HG02798 (cell line): Measurements from ENCODE around the gene FOXK1.
A peak's percentile ranks its signal among the peaks of the same experiment; 100 is the strongest.

Source experiments
- ATAC-seq: cut with Tn5 transposase; IDR thresholded peaks from one replicate; pipeline ENCODE4 v1.9.1; 2021; ENCODE audit warnings: mild to moderate bottlenecking; ENCODE audit not compliant: unreplicated experiment, poor library complexity

The FOXK1 gene

DNA sequence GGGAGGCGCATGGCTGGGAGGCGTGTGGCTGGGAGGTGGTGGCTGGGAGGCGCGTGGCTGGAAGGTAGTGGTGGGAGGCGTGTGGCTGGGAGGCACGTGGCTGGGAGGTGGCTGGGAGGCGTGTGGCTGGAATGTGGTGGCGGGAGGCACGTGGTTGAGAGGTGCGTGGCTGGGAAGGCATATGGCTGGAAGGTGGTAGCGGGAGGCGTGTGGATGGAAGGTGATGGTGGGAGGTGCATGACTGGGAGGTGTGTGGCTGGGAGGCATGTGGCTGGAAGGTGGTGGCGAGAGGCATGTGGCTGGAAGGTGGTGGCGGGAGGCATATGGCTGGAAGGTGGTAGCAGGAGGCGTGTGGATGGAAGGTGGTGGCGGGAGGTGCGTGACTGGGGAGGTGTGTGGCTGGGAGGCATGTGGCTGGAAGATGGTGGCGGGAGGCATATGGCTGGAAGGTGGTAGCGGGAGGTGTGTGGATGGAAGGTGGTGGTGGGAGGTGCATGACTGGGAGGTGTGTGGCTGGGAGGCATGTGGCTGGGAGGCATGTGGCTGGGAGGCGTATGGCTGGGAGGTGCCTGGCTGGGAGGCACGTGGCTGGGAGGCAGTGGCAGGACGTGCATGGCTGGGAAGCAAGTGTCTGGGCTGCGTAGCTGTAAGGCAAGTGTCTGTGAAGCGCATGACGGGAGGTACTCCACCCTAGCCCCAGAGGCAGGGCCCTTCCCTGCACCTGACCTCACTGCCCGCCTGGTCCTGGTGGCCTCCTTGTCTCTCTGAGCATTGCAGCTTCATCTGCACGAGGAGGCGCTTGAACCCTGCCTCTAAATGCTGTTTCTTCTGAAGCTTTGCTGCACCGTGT is 35.1 kb downstream of the FOXK1 start:
- ATAC-seq, result no peak

DNA sequence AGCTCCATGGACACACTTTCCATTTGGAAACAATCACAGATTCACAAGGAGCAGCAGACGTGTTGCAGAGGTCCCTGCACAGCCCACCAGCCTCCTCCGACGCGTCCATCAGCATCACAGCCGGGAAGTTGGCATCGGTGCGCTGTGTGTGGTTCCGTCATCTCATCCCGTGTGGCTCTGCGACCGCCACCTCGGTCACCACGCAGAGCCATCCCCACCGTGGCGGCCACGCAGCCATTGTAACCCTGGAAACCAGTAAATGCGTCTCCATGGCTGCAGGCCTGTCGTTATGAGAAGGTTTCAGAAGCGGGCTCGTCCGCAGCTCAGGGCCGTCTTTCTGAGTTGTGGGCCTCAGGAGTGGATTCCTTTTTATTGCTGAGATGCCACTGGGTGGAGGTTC is 36.0 kb downstream of the FOXK1 start:
- ATAC-seq, result no peak

DNA sequence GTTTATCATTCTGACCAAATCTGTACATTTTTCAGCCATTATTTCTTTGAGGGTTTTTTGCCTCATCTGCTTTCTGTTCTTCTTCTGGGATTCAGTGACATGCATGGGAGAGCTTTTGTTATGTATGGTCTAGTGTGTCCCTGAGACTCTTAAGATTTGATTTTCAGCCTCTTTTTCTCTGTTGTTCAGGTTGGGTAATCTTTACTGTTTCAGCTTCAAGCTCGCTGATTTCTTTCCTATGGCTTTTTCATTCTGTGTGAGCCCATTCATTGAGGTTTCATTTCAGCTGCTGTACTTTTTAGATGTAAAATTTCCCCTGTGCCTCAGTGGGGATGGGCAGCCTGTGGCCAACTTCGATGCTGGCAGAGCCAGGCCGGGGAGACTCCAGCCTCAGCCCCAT is 38.1 kb downstream of the FOXK1 start:
- no peak for ATAC-seq

DNA sequence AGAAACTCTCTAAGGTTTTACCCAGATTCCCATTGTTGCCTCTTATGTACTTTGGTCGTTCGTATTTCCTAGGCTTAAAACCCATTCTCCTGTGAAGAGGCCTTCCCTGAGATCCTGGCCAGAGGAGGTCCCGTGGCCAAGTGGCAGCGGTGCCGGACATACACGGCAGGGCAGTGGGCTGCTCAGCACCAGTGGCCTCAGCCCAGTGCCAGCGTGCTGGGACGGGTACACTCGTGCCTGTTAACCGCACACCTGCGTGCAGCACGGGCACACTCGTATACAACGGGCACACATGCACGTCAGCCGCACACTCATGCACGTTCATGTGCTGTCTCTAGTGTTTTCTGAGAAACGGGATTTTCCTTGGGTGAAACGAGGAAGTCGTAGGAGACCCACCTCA is 40.2 kb downstream of the FOXK1 start:
- ATAC-seq, result no peak

DNA sequence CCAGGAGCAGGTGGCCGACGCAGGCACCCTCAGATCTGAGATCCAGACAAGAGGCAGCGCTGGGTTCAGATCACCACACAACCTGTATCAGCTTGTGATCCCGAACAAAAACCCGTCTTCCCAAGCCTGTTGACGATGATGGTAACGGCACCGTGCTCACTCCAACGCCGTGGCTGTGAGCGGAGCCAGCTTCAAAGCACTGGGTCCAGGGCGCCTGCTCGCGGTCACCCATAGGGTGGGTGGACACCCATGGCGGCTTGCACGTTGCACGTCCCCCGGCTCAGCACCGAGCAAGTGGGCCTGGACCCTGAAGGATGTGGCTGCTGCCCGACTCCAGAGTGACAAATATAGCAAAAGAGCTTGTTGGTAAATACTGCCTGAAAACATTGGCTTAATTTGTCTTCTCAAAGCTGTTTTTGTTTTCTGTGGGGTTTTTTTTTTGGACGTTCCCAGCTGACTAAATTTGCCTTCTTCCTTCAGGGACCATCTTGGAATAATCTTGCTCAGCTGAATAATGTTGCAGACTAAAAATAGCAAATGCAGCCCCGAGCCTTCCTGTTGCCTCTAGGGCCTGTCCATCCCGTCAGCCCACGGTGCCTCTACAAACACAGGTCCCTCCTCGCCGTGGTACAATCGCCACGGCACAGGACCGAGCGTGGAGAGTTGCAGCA is 41.0 kb downstream of the FOXK1 start:
- ATAC-seq, result no peak

DNA sequence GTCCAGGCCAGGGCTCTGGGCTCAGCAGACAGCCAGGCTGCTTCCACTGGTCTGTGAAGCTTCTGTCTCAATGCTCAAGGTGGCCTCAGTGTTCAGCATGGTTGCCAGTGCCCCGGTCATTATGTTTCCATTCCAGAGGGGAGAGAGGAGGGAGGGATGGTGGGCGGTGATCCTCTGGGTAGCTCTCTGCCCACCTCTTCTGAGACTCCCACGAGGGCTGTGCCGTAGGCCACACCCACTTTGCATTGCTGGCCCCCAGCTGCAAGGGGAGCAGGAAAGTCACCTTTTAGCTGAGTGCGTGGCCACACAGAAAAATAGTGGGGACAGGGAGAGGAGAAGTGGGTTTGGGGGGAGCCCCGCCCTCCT is 42.5 kb downstream of the FOXK1 start:
- ATAC-seq, result no peak

DNA sequence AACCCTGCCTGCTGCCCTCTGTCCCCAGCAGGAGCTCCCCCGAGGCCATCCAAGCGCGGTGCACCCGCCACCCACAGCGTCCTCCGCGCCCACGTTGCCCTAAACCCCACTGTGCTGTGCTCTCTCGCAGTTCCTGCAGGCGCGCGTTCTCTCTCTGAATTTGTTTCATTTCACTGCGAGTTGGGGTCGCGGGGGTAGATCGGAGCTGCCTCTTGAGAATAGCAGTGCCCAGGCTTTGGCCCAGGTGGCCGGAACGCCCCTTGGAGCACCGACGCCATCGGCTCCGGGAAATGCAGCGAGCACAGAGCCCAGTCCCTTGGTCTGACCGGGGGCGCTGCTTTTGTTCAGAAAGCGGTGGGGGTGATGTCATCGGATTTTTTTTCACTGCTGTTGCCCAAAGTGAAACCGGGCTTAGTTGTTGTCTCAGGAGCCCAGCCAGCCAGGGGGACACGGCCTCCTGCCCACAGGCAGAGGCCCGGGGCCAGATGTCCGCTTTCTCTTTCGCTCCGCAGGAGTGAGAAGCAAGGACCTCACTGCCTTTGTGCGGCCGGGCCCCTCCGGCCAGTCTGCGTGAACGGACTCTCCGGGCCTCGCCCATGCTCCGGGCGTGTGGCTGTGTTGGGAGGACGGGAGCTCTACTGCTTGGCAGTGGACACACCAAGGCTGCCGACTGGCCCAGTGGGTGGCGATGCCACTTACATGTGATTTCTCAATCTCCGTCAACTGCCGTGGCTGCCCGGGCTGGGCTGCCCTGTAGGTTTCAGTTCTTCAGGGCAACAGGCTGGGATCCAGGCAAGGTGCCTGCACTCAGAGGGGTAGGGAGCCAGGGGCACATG is 43.1 kb downstream of the FOXK1 start:
- ATAC-seq, result peak; percentile 74

DNA sequence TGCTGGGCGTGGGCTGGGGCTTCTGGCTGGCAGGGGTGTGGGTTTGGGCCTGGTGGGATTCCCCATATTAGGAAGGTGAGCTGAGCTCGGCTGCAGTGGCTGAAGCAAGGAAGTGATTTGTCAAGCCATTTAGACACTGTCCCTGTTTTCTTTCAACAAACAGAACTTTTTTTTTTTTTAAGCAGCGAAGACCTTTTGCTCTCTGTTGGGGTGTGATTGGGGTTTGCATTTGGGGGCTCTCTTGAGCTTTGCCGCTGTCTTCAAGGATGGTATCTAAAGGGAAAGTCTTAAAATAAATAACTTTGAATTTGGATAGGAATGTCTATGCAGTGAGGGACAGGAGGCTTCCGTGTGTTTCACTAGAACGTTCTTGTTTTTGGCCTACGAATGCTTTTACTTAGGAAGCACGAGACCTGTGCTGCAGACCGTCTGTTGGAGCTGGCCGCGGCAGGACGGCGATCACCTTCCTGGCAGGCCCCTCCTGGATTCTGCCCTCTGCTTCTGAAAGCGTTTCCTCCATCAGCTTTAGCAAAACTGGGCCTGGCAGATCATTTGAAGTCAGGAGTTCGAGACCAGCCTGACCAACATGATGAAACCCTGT is 43.9 kb downstream of the FOXK1 start:
- ATAC-seq, result no peak

DNA sequence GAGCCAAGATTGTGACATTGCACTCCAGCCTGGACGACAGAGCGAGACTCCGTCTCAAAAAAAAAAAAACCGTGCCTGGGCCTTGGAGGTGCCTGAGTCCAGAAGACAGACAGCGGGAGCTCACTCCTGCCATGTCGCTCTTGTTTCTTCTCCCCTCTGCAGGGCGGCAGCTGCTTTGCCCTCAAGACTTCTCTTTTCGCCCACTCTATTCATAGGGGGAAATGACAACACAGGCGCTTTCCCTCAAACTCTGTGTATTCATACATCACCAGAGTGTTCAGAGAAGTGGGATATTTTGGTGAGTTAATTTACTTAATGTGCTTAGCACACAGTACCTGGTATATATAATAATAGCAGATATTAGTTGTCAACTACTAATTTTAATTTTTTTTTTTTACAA is 44.5 kb downstream of the FOXK1 start:
- ATAC-seq, result no peak

DNA sequence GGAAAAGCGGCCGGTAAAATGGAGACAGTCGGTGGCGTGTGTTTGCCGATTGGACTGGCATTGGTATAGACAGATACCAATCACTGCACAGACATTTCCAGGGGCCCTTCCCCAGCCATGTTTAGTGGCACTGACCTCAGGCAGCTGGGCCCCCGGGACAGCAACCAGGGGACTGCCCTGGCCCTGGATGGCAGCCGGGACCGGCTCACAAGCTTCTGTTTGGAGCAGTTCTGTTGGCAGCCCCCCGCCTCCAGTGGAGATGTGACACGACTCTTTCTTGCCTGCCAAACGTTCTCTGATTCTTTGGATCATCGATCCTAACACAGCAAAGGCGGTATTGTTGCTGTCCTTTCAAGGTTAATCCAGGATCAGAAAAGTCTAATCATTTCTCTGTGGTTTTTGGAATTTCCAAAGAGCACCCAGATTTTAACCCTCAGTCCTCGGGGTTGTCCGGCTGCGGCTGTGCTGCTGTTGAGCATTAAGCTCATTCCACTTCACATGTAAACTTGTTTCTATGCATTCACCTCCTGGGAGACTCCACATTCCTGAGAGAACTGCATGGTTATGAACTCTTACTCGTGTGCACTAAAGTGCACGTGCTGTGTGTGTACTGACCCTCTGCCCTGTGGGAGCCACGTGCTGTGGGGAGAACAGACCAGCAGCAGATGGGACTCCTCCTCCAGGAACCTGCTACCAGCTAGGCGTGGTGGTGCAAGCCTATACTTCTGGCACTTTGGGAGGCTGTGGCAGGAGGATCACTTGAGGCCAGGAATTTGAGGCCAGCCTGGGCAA is 46.0 kb downstream of the FOXK1 start:
- ATAC-seq, result no peak

DNA sequence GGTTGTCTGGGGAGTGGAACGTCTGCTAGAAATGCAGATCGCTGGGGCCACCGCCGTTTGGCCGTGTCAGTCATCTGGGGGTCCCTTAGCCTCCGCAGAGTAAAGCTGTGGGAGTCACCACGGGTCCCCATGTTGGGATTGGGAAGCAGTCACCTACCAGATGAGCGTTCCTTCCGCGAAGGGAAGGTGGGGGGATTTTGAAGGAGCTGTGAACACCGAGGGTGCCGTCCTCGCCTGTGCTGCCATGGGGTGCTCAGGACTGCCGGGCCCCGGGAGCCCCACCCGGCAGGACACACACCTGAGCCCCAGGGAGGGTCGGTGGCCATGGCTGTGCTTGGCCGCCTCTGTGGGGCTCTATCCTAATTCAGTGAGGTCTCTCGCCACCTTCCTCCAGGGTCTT is 47.2 kb downstream of the FOXK1 start:
- ATAC-seq, result no peak

DNA sequence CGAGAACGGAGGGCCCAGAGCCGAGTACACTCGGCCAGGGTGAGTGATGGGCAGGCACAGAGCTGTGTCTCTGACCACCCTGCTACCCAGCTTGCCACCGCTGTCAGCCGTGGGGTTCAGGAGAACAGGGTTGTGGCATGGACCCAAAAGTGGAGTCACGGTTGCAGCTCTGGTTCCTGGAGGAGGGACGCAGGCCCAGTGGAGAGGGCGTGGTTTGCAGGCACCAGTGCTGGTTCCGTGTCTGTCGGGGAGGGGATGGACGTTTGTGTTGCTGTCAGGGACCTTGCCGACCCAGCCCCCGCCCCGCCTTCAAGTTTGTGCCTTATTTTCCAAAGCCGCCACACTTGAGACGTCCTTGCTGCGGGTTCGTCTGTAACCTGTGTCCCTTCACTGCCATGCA is 48.2 kb downstream of the FOXK1 start:
- no peak for ATAC-seq

DNA sequence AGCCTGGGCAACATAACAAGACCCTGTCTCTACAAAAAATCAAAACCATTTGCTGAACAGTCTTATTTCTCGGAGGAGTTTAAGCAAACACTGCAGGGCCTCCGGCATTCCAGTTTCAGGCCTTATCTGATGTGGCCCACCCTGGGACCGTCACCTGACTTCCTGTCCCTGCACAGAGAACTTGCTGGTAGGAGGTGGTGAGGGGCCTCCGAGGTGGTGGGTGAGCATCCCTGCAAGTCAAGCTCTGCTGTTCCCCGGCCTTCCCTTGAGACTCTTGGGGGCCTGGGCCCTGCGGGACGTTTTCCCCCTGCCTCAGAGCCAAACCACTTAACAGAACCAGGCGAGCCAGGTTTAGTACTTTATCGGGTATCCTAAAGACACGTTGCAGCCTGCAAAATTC is 48.9 kb downstream of the FOXK1 start:
- ATAC-seq, result no peak

DNA sequence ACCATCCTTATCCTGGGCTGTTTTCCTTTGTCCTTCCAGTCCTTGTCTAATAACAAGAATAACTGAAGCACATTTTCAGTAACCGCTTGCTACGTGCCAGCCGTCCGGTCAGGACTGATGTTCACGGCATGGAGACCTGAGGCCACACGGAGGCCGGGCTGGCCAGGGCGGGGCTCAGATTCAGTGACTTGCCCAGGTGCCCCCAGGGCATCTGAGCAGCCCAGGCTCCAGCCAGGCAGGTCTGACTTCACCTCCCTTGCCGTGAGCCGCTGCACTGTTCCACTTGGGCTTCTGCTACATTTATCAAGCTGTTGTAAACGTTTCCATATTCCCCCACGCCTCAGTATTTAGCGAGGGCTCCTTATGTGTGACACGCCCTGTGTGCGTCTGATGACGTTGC is 49.7 kb downstream of the FOXK1 start:
- ATAC-seq, result no peak

DNA sequence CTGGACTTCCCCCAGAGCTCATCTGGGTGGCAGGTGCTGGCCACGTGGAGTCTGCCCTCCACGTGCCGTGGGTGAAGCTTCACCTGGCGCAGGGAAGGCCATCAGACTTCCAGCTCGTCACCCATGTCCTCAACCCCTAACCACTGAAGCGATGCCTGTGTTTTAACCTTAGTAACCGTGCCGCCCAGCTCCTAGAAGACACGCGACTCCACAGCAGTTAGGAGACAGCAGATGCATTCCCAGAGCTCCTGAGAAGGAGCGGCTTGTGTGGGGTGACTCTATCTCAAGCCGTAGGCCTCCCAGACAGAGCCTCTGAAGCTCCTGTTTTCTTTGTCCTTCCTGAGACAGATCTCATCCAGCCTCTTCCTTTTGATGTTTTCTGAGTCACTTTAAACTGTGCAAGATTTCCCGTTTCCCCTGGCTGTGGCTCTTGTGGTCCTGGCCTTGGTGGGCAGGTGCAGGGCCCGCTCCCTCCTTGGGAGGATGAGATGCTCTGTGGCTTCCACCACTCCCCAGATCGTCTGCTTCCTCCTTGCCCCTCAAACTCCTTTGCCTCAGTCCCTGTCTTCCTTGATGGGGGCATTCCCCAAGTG is 51.9 kb downstream of the FOXK1 start:
- ATAC-seq, result no peak

DNA sequence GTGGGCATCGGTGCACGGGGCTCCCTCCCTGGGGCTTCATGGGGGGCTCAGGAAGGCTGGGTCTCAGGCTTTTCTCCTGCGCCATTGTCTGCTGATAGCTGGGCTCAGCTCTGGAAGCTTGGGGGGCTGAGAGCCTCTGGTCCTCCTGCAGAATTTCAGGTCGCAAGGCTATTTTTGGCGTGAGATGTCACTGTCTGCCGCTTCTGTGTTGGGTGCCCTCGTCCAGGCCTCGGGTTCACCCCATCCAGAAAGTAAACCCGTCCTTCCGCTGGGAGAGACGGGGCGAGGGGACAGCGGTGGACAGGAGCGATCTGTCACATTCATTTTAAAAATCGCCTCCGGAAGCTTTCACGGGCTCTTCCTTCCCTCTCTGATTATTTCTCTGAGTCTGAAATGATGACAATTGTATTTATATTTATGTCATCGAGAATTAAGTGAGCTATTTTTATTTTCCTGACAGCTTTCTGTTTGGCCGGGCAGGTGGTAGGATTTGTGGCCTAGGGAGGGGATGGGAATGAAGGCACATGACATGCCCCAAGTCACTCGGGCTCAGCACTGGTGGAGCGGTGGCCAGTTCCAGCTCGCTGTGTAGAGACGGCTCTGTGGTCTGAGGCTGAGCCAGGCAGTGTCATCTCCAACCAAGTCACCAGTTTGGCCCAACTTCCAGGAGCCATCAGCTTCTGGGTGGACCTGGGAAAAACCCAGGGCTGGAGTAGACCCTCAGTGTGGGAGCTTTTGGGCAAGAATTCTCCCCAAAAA is 52.7 kb downstream of the FOXK1 start:
- no peak for ATAC-seq

DNA sequence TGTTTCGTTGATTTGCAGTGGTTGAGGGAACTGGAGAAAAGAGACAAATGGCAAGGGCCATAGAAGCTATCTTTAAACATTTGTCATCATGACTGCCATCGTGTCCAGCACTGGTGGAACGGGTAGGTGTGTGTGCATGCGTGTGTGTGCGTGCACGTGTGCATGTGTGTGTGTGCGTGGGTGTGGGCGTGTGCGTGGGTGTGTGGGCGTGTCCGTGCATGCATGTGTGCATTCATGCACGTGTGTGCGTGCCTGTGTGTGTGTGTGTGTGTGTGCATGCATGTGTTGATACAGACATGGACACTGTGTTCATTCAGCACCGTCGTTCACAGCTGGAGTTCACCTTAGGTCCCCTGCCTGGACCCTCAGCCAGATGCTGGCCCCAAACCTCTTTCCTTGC is 55.2 kb downstream of the FOXK1 start:
- ATAC-seq, result no peak

DNA sequence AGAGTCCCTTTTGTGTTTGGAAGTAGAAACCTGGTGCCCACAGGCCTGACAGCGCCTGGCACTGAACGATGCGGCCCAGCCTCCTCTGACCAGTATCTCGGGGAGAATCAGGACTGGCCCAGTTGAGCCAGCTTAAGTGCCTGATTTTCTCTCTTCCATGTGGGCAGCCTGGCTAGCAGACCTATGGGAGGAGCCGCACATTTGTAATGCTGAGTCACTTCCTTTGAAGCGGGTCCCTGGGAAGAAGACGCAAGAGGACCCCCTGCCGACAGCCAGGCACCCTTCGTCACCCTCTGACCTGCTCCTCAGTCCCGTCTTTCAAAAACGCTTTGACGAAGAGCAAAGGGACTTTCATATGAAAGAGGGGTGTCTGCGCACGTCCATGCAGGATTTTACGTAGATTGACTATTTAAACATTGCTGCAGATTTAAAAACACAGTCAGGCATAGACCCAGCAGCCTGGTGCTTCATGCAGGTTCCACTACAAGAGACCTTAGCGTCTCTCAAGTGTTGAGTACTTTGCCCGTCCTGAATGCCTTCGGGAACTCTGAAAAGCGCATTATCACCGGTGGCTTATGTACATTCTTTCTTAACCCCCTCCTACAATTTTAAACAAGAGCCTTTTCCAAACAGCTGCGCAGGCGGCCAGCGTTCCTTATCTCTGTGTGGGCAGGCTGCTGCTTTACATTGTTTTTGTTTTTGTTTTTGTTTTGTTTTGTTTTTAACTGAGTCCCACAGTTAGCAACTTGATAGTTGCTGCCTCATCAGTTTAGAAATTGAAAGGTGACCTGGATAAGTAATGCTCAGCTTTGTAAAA is 56.8 kb downstream of the FOXK1 start:
- ATAC-seq, result no peak
